CD4-positive, alpha-beta T cell treated with Interferon gamma for 1 hour (primary cell): ENCODE results near the gene CDYL.

Experiments used
- DNase-seq: peaks from one replicate; pipeline ENCODE4 v3.0.0-alpha.2; 2020

CDYL gene

DNA sequence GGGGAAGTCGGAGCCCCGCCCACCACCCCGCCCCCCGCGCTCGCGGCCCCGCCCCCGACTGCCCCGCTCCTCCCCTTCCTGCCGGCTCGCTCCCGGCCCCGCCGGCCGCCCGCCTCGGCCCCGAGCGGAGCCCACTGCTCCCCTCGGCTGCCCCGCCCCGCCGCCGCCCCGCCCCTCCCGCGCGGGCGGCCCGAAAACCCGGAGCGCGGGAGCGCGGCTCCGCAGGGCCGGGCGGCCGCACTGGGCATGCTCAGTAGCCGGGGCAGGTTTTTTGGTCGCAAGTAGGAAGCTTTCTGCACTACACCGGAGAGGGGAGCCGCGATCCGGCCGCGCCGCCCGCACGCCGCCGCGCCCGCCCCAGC is at the start of gene CDYL:
CDYL (plus strand) TSS at position 274 of the 362 bp plus-strand sequence. CDS start 380 bp downstream, outside the sequence.
- peak; percentile 91 for DNase-seq

- no peak for DNase-seq
Measured at GRCh38 chr6:4726645-4727044, 49.6 kb upstream of the CDYL start.

GRCh38 chr6:4727217-4727616 is 49.0 kb upstream of the CDYL start:
- DNase-seq = no peak

GRCh38 chr6:4727671-4728435 is 48.4 kb upstream of the CDYL start:
- no peak for DNase-seq

GRCh38 chr6:4728436-4728769 is 47.8 kb upstream of the CDYL start:
- DNase-seq = no peak

- DNase-seq = no peak
Measured at GRCh38 chr6:4728926-4729325, 47.3 kb upstream of the CDYL start.

- DNase-seq = no peak
Measured at GRCh38 chr6:4731996-4732395, 44.2 kb upstream of the CDYL start.

- DNase-seq = no peak
Measured at GRCh38 chr6:4732691-4733315, 43.4 kb upstream of the CDYL start.

DNA sequence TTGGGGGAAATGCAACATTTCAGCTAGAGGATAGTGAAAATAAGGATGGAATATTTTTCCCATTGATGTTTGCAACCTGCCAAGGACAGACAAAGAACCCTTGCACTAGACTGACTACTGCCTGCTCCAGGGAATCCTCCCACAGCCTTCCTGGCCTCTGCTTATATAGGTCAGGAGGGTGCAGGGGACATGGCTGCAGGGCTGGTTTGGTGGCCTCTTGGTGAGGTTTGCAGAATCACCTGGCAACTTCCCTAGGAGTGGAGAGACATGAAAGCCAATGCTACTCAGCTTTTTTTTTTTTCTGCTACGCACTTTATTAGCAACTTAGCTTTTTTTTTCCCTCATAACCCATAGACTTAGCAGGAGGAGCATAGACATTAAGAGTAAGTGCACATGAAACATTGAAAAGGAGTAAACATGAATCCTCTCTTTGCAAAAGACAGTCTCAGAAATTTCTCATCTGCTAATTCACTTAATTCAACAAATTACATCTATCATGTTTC is 39.8 kb upstream of the CDYL start:
- no peak for DNase-seq

DNA sequence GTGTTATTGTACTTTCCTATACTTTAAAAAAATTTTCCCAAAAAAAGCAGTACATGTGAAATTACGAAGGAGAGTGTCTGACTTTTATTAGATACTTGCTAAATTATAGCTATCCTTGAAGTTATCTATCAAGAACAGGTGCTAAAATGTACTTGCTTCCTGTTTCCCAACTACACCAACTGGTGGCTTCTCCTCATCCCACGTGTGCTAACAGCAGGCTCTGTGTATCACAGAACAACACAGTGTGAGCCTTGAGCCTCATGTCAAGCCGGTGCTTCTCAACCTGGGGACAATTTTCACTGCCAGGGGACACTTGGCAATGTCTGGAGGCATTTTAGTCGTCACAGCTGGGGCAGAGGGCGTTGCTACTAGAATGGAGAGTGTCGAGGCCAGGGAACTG is 36.2 kb upstream of the CDYL start:
- no peak for DNase-seq

DNA sequence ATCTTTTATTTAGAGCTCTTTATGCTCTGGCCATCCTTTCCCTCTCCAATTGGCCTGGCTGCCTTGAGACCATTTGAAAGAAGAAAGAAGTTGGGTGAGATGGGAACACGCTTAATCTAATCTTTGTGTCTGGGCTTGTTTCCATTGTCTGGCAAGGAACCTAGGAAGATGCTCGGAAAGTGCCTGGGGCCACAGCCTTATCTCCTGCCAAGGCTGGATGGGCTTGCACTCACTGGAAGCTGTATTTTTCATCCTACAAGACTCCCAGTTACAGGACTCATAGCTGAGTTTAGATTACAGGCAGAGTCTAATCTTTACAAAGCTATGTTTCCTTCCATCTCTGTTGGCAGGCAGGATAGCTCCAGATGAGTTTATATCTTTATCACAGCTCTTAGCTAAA is 33.1 kb upstream of the CDYL start:
- no peak for DNase-seq

DNA sequence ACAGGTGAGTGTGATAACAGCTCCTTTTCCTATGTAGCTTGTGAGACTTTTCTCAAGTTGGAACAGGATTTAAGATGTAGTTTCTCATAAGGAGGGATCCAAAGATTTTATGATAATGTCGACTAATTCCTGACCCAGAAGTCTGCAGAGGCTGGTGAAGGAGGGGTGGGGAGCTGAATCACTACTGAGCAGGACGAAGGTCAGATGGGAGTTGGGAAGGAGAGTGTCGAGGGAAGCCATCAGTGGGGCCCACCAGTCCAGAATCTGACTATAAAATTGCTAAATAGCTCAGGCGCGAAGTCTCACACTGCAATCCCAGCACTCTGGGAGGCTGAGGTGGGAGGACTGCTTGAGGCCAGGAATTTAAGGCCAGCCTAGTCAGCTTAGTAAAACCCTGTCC is 32.3 kb upstream of the CDYL start:
- DNase-seq = no peak

DNA sequence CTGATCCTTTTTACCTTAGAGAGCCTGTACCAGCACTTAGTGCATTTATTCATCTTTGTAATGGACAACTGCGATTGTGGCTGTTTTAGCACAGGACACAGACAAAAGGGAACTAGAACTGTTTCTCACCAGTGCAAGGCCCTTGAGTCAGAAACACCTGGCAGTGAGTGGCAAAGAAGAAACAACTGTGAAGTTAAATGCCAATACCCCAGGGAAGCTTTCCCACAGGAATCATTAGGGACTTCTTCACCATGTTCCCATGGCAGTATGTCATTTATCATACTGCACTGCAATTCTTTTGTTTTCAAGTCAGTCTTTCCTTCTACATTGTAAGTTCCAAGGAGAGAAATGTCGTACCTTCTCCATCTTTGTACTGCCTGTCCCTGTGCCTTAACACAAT is 28.6 kb upstream of the CDYL start:
- DNase-seq = no peak

DNA sequence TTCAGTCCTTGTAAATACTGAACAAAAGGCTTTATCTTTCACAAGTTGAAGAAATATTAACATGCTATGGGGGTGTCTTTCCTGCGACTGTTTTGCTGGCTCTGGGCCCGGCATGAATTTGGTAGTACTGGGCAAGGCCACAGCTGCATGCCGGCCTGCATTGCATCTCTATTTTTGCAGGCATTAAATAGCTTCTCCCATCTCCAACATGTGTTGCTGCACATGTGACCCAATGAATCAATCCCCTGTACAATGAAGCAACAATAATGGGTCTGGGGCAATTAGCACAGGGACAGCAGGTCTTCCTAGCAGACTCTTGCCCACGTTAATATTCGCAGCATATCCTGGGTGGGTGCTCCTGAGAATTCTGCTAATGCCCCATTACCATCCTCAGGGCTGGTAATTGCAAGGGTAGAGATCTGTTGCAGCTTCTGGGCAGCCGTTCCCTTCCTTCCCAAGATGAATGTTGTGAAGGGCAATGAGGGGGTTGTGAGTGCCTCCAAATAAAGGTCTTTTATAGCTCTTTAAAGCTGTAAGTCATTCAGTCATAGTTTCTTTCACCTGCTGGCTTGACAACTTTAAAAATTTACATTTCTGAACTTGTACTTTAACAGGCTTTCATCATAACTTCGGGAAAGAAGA is 24.3 kb upstream of the CDYL start:
- DNase-seq = no peak

DNA sequence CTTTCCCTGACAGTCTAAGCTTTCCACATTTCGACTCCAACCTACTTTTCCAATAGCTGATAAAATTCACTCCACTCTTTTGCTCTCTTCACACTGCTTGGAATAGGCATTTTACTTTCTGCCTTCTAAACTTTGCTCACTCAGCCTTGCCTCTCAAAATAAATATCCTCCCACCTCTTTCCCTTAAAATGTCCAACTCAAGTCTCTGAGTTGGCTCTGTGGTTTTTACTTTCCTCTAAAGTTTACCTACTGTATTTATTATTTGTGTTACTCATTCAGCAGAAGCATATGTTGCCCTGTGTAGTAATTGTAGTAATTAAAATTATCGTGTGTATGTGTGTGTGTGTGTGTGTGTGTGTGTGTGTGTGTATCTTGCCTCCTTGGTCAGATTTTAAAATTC is 20.0 kb upstream of the CDYL start:
- DNase-seq = no peak

DNA sequence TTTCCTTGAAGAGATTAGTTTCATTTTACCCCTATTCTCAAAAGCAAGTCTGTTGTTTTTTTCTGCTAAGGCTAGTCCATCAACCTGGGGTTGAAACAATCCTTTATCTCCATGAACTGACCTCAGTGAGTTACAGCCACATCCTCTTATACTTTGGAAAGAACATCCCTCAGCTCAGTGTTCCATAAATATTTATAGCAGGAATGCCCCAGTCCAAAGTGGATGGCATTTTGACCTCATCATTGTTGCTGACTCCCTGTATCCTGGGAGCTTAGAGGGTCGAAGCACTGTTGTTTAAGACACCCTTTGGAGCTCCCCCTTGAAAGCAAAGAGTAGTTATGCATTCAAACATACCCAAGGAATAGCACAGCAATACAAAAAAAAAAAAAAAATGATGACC is 16.2 kb upstream of the CDYL start:
- DNase-seq = no peak

- no peak for DNase-seq
Measured at GRCh38 chr6:4760773-4761172, 15.4 kb upstream of the CDYL start.

- no peak for DNase-seq
Measured at GRCh38 chr6:4762294-4762693, 13.9 kb upstream of the CDYL start.

DNA sequence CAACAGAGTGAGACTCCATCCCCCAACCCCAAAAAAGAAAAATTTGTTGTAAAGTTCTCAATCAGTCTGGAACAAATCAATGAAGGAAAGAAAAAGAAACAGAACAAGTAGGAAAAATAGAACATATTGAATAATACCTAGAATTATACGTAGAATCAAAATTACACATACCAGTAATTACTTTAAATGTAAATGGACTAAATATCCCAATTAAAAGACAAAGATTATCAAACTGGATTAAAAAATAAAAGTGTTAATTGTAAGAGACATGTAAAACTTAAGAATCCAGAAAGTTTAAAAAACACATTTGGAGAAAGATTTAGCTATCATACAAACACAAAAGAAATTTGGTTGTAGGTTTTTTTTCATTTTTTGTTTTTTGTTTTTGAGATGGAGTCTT is 12.3 kb upstream of the CDYL start:
- no peak for DNase-seq

- no peak for DNase-seq
Measured at GRCh38 chr6:4768815-4769214, 7.4 kb upstream of the CDYL start.

- no peak for DNase-seq
Measured at GRCh38 chr6:4772750-4773149, 3.5 kb upstream of the CDYL start.

DNA sequence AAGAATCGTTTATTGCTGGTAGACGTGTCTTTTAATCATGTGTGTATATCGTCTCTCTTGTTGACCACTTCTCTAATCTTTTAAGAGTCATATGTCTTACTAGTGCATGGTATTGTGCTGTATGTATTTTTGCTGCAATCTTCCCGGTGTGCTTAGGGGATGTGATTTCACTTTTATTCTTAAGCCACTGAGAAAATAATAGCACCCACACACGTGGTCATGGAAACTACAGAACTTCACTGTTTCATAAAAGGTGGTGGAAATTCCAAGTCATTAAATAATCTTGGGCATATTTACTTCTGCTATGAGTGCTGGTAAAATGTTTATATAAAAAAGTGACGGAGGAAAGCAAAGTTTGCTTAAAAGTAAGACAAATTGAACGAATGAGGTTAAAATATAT is 3.0 kb upstream of the CDYL start:
- no peak for DNase-seq

DNA sequence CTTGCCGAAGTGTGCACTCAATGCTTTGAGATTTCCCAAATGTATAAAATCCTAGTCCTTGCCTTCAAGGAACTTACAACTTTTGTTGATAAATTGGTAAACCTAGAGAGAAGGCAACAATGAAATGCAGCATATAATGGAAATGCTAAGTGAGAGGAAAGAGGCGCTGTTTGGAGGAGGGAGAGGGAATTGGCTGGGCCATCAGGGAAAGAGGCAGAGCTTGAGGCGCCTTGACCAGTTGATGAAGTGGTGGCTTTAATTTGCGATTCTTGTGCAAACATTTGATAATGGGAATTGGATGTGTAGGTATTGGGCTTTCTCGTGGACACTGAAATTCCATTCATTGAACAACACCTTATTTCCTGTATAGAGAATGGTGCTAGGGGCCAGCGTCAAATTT is 1.9 kb upstream of the CDYL start:
- no peak for DNase-seq

GRCh38 chr6:4774715-4775493 is 1.3 kb upstream of the CDYL start:
- DNase-seq = peak; percentile 22
